Prostate gland (tissue), 2 donors: ENCODE data around the gene TNS3.

Source experiments
- CTCF ChIP-seq, 4 experiments: fragments of 200-600 bp in 2 of 4; fragments of 450-650 bp in 2 of 4; sonication (generic) in 2 of 4; IDR thresholded peaks; 1 replicate in 3 of 4; 2 replicates in 1 of 4; pipeline ENCODE4 v1.5.1; 2016 to 2019; ENCODE audit warnings: antibody characterized with exemption in 4 of 4, mild to moderate bottlenecking in 2 of 4, moderate library complexity in 2 of 4
- POLR2A ChIP-seq: fragments of 450-650 bp; IDR thresholded peaks from one replicate; pipeline ENCODE4 v1.6.1; 2016; ENCODE audit warnings: antibody characterized with exemption, mild to moderate bottlenecking
- POLR2AphosphoS5 ChIP-seq: sonication (generic); formaldehyde crosslinking; IDR thresholded peaks from one replicate; pipeline ENCODE4 v1.6.1; 2017; ENCODE audit warnings: antibody characterized with exemption

- TF ChIP-seq POLR2A (no peak), CTCF (IDR thresholded peaks at IDR 0.05) (no peak), POLR2AphosphoS5 (no peak)
Measured at GRCh38 chr7:47299496-47299895, 282.4 kb downstream of the TNS3 start.
